Raji (cell line): ENCODE data around the gene ABCD3.

Experiments used
- POLR2A ChIP-seq: IDR thresholded peaks from 2 replicates; pipeline ENCODE4 v1.6.1; 2011; ENCODE audit warnings: low read depth, low read length, control low read depth; ENCODE audit not compliant: insufficient read depth

Gene ABCD3

GRCh38 chr1:94408104-94408830 lies 9.9 kb upstream of the ABCD3 start:
- TF ChIP-seq POLR2A, result no peak

DNA sequence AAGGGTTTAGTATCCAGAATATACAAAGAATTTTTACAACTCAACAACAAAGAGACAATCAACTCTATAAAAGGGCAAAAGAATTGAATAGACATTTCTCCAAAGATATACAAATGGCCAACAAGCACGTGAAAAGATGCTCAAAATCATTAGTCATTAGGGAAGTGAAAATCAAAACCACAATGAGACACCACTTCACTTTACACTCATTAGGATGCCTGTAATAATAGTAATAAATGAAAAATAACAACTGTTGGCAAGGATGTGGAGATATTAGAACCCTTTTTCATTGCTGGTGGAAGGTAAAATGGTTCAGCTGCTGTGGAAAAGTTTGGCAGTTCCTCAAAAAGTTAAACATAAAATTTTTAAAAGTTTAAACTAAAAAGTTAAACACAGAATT lies 7.0 kb upstream of the ABCD3 start:
- no peak for TF ChIP-seq POLR2A

DNA sequence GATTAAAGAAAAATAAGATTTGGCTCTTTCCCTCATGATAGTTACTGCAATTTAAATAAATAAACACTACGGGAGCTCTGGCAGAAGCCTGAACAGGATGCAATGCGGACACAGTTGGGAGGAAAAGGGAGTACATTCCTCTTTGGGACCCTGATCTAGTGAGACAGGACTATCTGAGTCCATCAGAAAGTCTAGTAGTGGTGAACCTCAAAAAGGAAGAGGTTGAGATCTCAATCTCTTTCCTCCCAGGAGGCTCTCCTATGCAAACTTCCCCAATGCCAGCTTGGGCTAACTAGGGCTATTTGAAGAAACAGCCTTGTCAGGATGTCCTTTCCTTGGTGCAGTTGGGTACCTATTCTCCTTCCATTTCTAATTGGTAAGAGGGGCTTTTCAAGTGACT lies 4.9 kb upstream of the ABCD3 start:
- TF ChIP-seq POLR2A, result no peak

GRCh38 chr1:94416901-94417727 lies 1.1 kb upstream of the ABCD3 start:
- TF ChIP-seq POLR2A, result no peak

DNA sequence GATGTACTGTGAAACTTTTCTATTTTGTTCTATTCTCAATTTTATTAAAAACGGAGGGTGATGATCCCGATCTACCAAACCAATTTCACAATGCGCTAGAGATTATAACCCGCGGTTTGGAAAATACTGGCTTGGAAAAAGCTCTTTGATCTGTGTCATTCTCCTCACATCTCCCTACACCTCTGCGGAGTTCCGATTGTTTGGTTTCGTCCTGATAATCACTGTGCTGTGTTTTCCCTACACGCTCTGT lies 536 bp upstream of the ABCD3 start:
- no peak for TF ChIP-seq POLR2A

GRCh38 chr1:94418664-94419655 lies 771 bp downstream of the ABCD3 start:
- no peak for TF ChIP-seq POLR2A

- TF ChIP-seq POLR2A, result no peak
These were observed 4.1 kb downstream of the ABCD3 start for GRCh38 chr1:94422115-94422820.

DNA sequence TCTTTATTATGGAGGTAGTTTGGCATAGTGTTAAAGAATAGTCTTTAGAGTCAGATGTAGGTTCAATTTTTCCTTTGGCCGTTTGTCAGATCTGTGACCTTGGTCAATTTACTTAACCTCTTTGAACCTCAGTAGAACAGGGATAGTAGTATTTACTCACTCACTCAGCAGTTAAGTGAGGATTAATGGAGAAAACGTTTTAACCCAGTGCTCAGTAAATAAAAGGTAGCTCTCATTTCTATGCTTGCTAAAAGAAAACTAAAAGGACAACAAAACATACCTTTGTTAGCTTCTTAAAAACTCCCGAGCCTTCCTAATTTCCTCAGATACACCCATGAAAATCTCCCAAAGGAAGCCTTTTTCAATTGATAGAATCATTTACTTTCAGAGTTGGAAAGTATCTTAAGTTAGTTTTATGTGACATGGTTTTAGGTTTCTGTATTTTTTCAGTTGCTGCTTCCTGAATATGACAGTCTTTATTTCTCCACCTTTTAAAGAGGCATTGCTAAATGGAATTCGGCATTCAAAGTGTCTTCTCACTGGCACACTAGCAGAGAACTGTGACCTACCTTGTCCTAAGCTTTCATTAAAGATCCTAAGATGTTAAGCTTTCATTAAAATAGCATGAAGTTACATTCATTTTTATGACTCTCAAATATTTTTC lies 7.8 kb downstream of the ABCD3 start:
- TF ChIP-seq POLR2A, result no peak

- TF ChIP-seq POLR2A, result no peak
These were observed 10.3 kb downstream of the ABCD3 start for GRCh38 chr1:94428441-94428840.

- TF ChIP-seq POLR2A, result no peak
These were observed 15.7 kb downstream of the ABCD3 start for GRCh38 chr1:94433866-94434265.

DNA sequence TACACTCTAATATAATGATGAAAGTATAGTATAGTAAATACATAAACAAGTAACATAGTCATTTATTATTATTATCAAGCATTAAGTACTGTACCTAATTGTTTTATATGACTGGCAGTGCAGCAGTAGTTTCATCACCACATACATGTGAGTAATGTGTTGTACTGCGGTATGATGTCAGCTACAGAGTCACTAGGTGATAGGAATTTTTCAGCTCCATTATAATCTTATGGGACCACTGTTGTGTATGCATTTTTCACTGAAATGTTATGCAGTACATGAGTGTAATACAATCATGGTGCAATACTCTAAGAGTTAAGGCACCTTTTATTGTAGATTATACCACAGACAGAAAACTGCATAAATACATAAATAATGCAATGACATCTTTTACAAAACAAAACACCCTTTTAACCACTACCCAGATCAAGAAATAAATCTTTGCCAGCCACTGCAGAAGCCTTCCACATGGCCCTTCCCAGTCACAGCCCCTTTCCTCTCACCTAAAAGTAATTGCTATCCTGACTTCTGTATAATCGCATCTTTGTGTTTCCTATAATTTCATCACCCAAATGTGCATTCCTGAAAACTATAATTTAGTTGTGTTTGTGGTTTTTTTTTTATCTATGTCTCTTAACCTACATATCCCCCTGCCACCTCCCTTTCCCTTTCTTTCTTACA lies 16.3 kb downstream of the ABCD3 start:
- no peak for TF ChIP-seq POLR2A

- TF ChIP-seq POLR2A, result no peak
These were observed 20.6 kb downstream of the ABCD3 start for GRCh38 chr1:94438692-94439276.

DNA sequence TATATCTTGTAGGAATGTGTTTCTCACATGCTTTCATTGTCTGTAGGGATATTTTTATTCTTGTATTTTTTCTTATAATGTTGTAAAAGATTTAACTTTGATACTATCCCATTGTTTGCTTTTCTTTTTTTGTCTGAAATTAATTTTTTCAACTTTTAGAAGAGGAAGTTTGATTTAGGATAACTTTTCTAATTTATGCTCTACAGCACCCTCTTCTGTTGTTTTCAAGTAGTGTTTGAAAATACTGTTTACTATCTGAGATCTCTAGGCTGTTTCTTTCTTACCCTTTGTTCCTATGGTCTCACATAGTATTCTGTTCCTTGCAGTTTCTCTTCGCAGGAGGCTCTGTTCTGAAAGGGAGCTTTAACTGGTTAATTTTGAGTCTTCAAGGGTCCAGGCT lies 21.9 kb downstream of the ABCD3 start:
- TF ChIP-seq POLR2A, result no peak

- no peak for TF ChIP-seq POLR2A
These were observed 38.5 kb downstream of the ABCD3 start for GRCh38 chr1:94456736-94457135.

GRCh38 chr1:94462606-94463005 lies 44.4 kb downstream of the ABCD3 start:
- TF ChIP-seq POLR2A, result no peak
